Gastroesophageal sphincter (tissue), 3 donors: Measurements from ENCODE around the gene DIP2C.

Source experiments
- EP300 ChIP-seq: sonication (generic); formaldehyde crosslinking; IDR thresholded peaks from one replicate; pipeline ENCODE4 v1.6.1; 2017; ENCODE audit warnings: antibody characterized with exemption, mild to moderate bottlenecking
- TF ChIP-seq, protein P1 (sequence below), 4 experiments: fragments of 200-600 bp in 2 of 4; fragments of 450-650 bp in 2 of 4; sonication (generic) in 1 of 4; IDR thresholded peaks; one replicate each; pipeline ENCODE4 v1.5.1; 2017 to 2019; ENCODE audit warnings: antibody characterized with exemption in 4 of 4, mild to moderate bottlenecking in 2 of 4, moderate library complexity in 2 of 4

DNA sequence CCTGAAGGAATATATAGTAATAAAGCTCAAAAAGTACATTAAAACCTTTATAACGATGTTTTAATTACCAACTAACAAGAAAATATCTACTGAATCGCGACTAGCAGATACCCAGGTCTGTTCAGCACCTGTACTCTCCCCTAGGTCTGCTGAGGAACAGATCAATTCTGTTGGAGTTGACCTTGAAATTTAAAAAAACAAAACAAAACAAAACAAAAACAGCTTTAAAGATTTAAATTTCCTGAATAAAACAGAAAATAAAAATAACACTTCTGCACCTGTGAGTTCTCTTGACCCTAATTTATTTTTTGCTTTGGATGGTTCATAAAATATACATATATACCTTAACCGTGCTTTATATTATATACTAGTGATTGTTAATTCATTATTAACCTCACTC is 24.6 kb downstream of the DIP2C start:
- TF ChIP-seq, protein P1, sequence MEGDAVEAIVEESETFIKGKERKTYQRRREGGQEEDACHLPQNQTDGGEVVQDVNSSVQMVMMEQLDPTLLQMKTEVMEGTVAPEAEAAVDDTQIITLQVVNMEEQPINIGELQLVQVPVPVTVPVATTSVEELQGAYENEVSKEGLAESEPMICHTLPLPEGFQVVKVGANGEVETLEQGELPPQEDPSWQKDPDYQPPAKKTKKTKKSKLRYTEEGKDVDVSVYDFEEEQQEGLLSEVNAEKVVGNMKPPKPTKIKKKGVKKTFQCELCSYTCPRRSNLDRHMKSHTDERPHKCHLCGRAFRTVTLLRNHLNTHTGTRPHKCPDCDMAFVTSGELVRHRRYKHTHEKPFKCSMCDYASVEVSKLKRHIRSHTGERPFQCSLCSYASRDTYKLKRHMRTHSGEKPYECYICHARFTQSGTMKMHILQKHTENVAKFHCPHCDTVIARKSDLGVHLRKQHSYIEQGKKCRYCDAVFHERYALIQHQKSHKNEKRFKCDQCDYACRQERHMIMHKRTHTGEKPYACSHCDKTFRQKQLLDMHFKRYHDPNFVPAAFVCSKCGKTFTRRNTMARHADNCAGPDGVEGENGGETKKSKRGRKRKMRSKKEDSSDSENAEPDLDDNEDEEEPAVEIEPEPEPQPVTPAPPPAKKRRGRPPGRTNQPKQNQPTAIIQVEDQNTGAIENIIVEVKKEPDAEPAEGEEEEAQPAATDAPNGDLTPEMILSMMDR (IDR thresholded peaks at IDR 0.05) = no peak
- TF ChIP-seq EP300 = no peak
